Amniotic stem cell (primary cell): ENCODE data around the gene SLC38A10.
A peak's percentile ranks its signal among the peaks of the same experiment; 100 is the strongest.

ENCODE experiments used
- DNase-seq: peaks from one replicate; lab custom pipeline; 2025; lab: John Stamatoyannopoulos, UW

Gene SLC38A10

DNA sequence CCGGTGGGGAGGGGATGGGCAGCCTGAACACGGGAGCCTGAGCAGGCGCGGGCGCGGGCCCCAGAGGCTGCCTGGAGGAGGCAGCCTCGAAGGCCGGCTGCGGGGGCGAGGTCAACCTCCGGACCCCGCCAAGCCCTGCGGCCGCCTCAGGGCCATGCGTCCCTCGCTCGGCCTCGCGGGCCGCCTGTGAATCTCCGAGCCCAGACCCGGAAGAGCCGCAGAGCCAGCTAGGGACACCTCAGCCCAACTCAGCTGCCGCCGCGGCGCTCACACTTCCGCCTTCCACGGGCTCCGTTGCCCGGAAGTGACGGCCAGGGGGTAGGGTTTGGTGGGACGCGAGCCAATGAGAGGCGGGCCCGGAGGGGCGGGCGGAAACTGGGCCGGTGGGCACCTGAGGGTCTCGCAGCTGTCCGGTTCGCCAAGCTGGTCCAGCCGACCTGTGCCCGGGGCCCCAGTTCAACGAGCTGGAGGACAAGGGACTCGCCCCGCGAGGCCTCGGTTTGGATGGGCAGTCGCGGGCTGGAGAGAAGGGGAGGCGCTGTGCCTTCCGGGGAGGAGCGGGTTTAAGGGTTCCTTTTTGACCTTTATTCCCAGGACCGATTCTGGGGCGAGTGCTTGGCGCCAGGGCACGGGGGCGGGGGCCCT is at the start of gene SLC38A10:
Gene SLC38A10 (minus strand): TSS at position 277 of the 645 bp plus-strand sequence. CDS start 386 bp downstream, outside the sequence.
- DNase-seq, result peak; percentile 85

DNA sequence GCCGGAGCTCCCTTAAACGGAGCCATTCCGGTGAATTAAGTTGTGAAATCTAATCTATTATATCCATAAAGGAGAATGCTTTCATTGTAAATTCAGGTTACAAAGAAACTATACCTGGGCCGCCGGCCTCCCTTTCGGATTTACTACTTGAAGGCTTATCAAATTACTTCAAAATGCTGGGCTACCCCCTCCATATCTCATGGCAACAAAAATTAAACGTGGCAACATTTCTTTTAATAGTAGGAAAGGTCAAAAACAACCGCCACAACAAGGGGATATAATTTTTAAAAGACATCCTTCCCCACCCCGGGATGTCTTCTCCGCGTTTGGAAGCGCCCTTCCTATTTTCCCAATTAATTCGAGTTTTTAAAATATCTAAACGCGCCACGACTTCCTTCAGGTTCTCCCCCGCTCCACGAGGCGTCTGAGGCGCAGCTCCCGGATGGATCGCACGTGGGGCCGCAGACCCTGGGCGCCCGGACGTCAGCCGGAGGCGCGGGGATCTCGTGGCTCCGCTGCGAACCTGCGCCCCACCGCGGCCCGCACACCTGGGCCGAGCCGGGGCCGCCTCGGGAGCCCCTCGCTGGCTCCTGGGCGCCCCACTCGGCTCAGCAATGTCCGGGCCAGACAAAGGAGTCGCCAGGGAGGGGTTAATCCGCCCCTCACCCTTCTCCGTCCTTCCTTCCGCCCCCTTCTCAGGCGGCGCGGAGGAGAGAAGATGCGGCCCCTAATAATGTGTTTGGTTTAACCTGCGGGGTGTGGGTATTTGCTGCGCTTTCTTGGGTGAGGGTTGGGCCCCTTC is 47.4 kb upstream of the SLC38A10 start:
- no peak for DNase-seq

DNA sequence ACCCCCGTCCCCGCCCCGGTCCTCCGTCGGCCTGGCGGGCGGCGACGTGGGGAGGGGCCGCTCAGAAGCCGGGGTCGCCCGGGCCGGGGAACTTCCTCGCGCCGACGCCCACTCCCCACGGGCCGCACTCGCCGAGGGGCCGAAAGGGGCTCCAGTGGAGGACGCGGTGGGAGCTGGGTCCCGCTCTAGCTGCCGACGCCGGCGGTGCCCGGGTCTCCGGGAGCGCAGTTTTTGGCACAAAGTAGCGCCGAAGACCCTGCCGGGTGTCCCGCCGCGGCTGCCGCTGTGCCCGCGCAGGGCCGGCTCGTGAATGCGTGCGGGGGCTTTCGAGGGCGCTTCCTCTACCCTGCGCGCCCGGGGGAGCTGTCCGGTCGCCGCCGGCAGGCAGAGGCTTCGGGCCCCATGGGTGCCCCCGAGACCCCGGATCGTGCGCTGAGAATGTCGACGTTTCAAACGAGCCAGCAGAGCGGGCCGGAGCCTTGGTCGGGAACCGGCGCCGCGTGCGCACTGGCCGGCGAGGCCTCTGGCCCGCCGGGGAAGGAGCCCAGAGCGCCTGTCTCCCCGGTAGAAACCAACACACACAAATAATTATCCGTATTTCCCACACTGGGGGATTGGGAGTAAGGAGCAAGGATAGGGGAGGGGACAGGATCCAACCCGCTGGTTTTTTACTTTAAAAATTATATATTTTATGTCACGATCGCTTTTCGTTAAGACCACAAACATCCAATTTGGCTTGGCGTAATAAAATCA is 46.6 kb upstream of the SLC38A10 start:
- DNase-seq, result no peak

DNA sequence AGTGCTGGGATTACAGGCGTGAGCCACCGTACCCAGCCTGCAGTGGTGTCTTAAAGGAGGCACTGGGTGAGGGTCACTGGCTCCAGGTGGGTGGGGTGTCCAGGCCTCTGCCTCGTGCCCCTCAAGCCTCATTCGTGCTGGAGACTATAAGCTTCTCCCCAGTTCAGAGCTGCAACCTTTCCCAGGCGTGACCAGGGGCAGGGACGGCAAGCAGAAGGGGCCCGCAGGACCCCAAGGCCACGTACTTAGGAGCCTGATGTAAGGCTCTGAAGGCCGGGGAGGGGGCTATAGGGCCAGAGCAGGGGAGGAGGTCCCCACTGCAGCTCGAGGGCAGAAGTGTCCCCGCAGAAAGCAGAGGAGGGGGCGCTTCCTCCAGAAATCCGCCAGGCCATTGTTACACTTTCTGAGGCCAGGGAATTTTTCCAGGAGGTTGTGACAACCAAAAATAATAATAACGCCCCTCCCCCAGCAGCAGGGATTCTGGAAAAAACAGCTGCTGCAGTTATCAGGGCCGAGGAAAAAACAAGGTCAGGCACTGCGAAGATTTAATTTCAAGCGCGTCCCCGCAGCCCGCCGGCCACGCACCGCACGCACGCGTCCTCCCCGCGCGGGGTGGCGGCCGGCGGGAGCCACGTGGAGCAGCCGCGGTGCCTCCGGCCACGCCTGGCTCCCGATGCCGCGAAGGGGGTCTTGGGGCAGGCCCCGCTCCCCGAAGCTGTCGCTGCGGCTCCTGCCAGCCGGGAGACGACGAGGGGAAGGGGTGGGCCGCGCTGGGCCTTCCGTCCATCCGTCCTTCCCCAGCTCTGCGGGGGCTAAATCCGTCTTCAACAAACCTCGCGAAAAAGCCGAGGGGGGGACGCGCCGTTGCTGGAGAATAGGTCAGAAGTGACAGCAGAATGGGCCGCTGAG is 45.8 kb upstream of the SLC38A10 start:
- no peak for DNase-seq

DNA sequence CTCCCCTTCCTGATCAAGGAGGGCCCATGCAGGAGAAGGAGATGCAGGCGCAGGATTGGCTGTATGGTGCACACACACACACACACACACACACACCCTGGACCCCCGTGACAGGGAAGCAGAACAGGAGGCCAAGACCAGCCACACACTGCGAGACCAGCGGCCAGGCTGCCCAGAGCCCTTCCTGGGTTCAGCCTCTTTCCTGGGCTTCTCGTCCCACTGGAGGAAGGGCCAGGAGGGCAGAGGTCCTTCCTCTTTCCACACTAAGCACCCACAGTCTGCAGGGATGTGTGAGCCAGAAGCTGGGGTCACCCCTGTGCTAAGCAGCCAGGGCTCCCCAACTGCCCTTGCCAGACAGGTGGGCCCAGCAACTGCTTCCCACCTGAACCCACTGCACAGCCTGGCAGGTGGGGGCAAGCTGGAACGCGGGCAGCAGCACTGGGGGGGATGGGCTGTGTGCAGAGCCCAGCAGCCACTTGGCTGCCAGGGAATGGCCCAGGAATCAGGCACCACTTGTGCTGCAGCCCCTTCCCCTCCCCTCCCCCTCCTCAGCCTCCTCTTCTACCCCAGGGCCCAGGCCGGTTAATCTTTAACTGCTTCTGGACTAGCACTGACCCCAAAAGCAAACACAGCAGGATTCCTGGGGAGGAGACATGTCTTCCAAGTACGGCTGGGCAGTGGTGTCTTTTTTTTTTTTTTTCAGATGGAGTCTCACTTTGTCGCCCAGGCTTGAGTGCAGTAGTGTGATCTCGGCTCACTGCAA is 44.6 kb upstream of the SLC38A10 start:
- no peak for DNase-seq

DNA sequence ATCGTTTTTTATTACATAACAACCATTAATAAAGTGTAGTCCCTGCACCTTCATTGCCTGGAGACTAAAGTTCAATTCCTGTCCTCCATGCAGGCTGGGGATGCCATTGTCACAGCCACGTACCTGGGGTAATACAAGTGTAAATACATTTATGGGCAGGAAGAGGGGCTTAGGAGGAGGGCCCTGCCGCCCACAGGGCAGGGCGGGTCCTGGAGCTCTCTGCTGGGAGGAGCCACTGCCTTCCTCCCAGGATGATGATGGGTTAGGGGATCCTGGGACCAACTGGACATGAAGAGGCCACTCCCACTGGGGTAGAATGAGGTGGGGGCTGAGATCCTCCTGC is 44.1 kb upstream of the SLC38A10 start:
- DNase-seq, result no peak

DNA sequence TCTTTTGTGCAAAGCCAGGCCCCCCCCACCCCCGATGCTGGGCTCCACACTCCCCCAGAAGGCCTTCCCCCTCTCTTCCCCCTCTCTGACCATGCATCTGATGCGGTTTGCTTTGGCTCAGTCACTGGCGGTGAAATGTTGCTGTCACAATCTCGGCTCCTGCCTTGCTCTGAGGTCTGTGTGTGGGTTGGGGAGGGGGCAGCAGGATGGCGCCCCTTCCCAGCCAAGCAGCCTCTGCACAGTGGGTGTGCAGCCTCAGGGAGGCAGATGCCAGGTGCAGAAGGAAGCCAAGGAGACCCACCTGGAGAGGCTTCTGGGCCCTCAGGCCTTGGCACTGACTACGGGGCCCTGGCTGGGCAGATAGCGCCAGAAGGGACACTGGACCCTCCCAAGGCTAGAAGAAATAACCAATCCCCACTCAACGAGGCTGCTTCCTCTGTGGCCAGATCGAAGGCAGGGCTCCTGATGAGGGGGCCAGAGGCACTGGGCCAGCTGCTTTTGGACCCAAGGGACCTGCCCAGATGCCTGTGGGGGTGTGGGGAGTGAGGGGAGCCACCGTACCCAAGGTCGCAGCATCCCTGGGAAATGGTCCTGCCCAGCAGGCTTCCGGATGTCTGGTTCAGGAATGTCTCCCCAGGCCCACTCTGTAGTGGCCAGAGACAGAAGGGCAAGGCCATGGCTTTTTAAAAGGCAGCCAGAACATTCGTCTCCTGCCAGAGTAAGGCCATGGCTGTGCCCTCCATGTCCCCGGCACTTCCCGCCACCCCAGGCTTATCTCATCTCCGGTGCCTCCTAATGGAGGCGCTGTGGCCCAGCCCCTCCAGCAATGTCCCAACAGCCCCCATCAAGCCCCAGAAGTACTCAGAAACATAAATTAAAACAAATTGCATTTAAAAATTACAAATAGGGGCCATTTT is 43.4 kb upstream of the SLC38A10 start:
- no peak for DNase-seq

DNA sequence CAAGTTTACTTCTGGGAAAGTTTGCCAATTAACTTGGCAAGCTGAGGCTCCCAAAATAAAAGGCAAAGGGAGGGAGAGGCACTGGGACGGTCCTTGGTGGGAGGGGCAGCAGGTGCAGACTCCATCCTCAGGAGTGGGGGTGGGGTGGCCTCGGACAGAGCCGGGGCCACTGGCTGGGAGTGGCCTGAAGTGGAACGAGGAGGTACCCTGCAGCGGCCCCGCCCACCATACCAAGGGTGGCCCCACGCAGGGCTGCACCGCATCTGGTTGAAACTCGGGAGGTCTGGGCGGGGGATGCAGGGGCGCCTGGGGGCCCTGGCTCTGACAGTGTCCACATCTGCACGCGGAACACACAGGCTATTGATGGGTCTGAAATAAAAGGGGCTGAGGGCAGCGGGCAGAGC is 42.4 kb upstream of the SLC38A10 start:
- DNase-seq, result no peak

DNA sequence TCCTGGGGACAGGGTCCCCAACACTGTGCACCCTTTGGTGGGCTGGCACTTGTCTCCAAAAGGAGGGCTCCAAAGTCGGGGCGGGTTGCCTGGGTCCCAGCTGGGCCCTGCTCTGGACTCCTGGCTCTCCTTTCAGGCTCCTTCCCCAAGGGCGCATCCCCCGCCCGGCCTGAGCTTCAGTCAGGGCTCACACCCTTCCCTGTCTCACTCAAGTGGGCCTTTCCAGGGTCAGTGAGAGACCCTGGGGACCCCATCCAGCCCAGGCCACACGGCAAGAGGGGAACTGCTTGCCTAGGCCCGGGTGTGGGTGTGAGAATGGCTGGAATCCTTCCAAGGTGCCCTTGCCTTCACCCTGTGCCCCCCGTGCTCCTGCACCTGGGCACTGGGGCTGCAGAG is 41.8 kb upstream of the SLC38A10 start:
- no peak for DNase-seq

DNA sequence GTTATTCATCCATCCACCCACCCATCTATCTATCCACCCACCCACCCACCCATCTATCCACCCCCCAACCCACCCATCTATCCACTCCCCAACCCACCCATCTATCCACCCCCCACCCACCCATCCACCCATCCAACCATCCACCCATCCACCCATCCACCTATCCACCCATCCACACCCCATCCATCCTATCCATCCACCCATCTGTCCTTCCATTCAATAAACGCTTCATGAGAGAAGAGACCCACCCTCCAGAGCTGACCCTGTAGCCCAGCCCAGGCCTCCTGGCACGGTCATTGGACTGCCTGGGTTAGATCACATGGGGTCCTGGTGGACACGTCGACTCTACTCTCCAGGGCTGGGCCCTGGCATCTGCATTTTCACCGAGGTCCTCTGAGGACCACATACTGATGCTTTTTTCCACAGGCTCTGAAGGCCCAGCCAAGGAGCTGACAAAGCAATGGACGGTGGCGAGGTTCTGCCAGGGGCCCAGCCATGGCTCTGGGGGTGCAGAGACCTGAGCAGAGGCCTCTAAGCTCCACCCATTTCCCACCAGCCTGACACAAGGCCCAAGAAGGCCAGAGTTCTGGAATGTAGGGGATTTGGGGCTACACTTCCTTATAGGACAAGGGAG is 41.3 kb upstream of the SLC38A10 start:
- no peak for DNase-seq

DNA sequence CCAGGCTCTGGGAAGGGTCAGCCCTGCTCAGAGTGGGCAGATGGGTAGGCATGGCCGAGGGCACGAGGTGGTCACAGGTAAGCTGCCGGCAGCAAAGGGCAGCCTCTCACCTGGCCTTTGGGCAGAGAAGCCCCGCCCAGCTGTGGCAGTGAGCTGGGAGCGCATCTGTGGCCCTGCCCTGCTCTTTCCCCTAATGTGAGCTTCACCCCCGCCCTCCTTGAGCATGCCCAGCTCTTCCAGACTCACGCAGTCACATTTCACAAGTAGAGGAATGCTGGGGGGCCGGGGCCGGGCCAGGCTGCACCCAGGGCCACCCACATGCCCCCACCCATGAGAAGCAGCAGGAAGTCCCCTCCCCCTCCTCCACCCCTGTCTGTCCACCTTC is 40.7 kb upstream of the SLC38A10 start:
- DNase-seq, result no peak

DNA sequence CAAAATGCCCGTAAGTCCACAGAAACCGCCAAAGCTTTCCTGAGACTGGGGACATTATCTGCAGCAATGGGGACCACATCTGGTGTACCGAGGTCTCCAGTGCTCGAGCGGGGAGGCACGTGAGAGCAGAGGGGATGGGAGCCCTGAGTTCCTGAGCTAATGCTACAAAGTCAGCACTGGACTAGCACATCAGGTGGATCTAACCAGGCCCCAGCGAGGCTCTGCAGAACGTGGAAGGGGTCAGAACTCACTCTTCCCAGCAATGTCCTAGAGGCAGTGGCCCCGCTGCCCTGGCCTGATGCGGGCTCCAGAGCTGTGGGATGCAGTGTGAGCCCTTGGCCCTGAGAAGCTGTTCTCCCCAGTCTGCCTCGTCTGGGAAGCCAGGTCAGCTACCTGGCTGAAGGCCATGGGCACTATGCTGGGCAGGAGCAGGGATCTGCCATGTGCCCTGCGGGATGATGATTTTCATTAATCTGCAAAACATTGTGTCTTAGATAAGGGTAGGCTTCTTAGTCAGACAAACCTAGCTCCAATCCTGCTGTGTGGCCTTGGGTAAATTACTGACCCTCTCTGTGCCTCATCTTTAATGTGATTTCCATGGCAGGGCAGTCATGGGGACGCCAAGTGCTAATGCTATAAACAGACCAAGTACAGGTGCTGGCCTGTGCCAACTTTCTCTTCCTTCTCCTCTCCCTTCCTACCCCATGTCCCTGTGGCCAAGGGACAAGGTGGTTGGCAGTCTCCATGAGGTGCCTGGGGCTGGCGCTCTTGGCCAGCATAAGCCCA is 40.1 kb upstream of the SLC38A10 start:
- DNase-seq, result no peak

DNA sequence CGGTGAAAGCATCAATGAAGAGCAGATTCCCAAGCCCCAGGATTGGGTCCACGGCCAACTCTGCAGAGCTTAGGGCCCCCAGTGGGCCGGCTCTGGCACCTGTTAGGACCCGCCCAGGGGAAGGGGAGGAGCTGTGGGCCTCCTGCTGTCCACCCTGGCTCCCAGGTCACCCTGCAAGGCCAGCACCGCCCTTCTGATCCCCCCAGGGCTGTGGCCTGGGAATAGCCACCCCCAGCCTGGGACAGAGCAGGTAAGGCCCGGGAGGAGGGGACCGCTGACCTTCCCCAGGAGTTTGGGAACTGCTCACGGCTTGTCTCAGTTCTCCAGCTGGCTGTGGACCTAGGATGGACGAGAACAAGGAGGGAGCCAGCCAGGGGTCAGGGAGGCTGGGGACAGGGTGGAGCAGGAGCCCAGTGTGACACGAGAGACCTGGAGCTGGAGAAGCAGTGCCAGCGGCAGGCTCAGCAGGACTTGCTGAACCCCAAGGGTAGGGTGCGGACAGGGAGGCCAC is 39.3 kb upstream of the SLC38A10 start:
- no peak for DNase-seq

DNA sequence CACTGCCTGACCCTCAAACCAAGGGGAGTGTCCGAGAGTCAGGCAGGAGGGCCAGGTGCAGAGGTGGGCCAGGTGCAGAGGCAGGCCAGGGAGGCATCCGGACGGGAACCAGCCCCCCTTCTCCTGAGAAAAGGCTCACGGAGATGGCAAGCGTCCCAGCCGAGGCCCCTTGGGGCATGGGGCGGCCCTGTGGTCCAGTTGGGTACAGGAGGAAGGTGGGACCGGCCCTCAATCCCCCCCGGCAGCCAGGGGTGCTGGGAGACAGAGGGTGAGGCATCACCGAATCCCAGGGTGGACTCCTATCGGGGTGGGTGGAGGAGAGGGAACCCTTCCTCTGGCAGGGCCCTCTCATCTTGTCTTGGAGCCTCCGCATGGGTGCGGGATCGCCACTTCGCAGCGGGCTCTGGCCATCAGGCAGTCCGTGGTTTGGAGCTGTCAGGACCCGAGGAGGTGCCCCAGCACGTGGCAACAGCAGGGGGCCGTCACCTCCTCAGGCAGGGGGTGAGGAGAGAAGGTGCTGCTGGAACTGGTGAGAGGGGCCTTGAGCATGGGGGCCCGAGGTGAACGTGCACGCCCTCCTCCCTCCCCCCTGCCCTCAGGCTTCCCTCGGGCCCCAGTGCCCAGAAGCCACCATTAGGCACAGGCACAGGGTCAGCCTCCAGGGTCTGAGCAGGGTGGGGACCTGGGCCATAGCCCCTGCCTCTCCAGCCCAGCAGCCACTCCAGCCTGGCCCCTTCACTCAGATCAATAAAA is 38.7 kb upstream of the SLC38A10 start:
- DNase-seq, result no peak

DNA sequence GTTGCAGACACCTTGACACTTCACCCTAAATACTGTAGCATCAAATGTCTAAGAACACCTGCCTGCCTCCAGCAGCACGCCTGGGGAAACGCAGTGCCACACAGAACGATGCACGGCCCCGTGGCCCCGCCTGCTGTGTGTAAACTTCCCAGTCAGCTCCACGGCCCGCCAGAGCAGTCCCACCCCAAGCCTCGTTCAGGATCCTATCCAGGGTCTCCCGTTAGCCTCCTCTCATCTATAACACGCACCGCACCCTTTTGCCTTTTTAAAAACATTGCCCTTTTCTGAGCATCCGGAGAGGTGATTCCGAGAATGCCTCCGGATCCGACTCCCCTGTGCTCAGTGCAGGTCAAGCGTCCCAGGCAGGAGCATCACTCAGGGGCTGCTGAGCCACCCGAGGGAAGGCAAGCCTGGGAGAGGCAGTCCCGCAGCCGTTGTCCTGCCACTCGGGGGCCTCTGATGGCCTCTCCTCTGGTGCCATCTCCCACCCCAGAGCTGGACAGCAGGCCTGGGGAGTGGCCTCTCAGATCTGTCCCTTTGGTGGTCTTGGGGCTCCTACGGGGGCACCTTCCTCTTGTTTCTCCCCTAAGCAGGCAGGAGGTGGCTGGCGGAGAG is 37.9 kb upstream of the SLC38A10 start:
- DNase-seq, result no peak

DNA sequence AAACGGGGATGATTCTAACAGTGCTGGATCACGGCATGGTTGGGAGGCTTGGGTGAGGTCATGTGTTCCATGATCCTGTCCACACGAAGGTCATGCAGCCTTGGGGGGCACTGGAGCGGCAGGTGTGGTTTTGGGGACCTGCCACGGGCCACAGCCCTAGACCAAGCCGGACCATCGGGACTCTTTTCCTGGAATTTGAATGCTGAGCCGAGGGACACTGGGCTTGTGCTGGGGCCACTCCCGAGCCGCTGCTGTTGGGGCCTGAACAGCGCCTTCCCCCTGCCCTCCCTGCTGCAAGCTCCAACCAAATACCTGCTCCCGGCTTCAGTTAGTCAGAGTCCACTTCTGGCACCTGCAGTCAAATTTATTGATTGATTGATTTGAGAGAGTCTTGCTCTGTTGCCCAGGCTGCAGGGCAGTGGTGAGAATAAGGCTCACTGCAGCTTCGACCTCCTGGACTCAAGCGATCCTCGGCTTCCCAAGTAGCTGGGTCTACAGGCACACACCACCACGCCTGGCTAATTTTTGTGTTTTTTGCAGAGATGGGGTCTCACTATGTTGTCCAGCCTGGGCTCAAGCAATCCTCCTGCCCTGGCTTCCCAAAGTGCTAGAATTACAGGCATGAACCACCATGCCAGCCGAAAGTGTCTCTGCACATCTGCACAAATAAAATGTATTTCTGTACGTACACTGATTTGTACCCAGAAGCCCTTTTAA is 37.2 kb upstream of the SLC38A10 start:
- no peak for DNase-seq

DNA sequence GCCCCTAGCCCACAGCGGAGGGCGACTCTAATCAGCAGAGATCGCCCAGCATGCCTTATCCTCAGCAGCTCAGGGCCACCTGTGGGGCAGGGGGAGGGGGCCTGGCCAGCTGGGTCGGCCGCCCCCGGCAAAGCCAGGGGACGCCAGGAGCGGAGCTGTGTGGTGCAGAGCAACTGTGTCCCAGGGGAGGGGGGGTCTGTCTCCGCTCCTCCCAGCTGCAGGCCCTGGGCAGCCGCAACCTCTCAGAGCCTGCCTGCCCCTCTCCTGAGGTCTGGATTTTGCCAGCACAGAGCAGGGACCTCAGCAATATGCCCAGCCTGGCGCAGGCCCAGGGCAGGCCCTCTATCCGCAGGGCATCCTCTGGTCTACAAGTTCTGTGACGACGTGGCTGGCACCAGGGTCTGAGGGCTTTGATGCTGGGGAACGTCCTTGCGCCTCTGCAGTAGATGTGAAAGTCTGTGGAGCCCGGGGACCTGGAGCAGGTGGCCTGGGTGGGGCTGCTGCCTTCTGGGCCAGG is 36.5 kb upstream of the SLC38A10 start:
- DNase-seq, result no peak
